Adrenal gland (tissue), 5 donors: ENCODE results near the gene TECPR1.

Experiments
- POLR2A ChIP-seq, 2 donors: fragments of 450-650 bp; IDR thresholded peaks; one replicate each; pipeline ENCODE4 v1.6.1; 2017; ENCODE audit warnings: antibody characterized with exemption in 2 of 2, mild to moderate bottlenecking in 2 of 2, moderate library complexity in 1 of 2
- TF ChIP-seq, protein P1 (sequence below), 6 experiments: fragments of 450-650 bp in 4 of 6; fragments of 200-600 bp in 2 of 6; sonication (generic) in 1 of 6; IDR thresholded peaks; 1 replicate in 5 of 6; 2 replicates in 1 of 6; pipeline versions ENCODE4 v1.5.1 to v1.8.0; 2016 to 2021; ENCODE audit warnings: antibody characterized with exemption in 6 of 6, mild to moderate bottlenecking in 2 of 6, moderate library complexity in 1 of 6
- donor health status: DM: no; HTN: no; CAD: no.

DNA sequence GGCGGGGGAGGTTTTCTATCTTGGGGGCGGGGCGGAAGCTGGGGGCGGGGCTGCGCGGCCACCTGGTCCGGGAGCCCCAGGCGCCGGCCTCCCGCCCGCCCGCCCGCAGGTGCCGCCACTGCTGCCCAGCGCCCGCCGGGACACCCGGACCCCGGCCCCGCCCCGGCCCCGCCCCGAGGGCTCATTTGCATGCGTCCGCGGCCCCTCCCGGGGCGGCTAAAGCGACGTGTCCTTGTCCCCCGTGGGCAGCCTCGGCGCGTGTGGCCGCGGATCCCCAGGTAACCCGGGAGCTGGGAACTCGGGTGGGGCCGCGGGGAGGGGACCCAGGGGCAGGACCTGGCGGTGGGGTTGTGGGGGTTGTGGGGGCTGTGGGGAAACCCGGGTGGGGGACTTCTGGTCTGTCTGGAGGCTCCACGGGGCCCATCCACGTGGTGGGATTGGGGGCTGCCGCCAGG lies 40.8 kb downstream of the TECPR1 start, which contains the start of gene BHLHA15:
- TF ChIP-seq POLR2A (IDR thresholded peaks at IDR 0.05): no peak
- TF ChIP-seq, protein P1, sequence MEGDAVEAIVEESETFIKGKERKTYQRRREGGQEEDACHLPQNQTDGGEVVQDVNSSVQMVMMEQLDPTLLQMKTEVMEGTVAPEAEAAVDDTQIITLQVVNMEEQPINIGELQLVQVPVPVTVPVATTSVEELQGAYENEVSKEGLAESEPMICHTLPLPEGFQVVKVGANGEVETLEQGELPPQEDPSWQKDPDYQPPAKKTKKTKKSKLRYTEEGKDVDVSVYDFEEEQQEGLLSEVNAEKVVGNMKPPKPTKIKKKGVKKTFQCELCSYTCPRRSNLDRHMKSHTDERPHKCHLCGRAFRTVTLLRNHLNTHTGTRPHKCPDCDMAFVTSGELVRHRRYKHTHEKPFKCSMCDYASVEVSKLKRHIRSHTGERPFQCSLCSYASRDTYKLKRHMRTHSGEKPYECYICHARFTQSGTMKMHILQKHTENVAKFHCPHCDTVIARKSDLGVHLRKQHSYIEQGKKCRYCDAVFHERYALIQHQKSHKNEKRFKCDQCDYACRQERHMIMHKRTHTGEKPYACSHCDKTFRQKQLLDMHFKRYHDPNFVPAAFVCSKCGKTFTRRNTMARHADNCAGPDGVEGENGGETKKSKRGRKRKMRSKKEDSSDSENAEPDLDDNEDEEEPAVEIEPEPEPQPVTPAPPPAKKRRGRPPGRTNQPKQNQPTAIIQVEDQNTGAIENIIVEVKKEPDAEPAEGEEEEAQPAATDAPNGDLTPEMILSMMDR (IDR thresholded peaks at IDR 0.05): no peak
